ENCODE data around the gene RPL15.
"Not testable (repeated sequence)": the region's sequence is repeated elsewhere in the genome, so short reads cannot be mapped to it uniquely, and the experiment has no call there.

The RPL15 gene

DNA sequence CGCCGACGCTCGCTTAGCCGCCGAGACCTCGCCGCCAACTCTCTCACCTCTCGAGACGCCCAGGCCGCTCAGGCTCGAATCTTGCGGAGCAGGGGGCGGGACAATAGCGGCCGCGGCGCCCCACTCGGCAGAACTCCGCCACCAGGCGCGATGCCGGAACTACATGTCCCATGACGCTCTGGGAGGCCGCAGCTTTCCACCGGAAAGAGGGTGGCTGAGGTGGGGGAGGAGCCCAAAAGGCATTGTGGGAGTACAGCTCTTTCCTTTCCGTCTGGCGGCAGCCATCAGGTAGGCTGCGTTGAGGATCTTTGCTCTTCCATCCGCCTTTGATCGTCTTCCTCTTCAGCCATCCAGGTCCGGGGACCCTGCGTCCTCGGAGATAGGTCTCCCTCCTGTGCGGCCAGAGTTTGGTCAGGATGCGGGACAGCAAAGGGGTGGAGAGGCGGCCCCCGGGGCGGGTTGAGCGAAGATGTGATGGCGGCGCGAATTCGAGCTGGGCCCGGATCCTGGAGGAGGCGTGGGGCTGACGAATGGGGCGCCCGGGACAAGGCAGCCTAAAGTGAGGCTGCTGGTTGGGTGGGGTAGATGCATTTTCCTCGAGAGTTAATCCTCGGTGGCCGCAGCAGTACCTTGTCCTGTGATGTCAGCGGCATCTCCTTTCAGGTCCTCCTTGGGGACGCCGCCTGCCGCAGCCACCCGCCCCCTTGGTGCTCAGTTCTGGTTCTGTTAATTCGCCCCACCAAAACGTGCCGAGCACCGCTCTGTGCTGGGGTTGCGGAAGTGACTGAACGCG is at the start of gene RPL15, which contains the start of gene NKIRAS1:
TSS of gene RPL15 (plus strand) at position 247 of the 793 bp plus-strand sequence. CDS start 728 bp downstream, outside the sequence.
TSS of gene NKIRAS1 (minus strand) at position 105 of the 793 bp plus-strand sequence. CDS start 6,086 bp downstream, outside the sequence.
- ATAC-seq (replicated peaks; ENCODE audit: extremely low read depth, poor library complexity, severe bottlenecking) (peak; percentile 94), DNase-seq (ENCODE audit: low spot score in 2 of 2) (peak; percentile 92 to 96)
- H3K9me3 Mint-ChIP-seq, result no peaks in the 10 kb centered on the region
- no peaks in the 10 kb centered on the region for H3K27me3 Mint-ChIP-seq
- peaks cover 44% of the 10 kb centered on the region for H3K4me1 Mint-ChIP-seq
- H3K36me3 Mint-ChIP-seq (ENCODE audit: insufficient read depth), result peaks cover 49% of the 10 kb centered on the region
- peak within 1 kb of the TSS; percentile 98 for H3K4me3 Mint-ChIP-seq
- H3K27ac Mint-ChIP-seq (ENCODE audit: low read depth), result peak within 1 kb of the TSS; percentile 96

- DNase-seq (ENCODE audit: low spot score in 2 of 2), result no peak
- H3K4me3 Mint-ChIP-seq, result no peak overlapping the region
- H3K27ac Mint-ChIP-seq (ENCODE audit: low read depth), result peak overlapping the region; percentile 10
- H3K27me3 Mint-ChIP-seq, result no peaks in the 10 kb centered on the region
- H3K4me1 Mint-ChIP-seq, result peaks cover 34% of the 10 kb centered on the region
- H3K36me3 Mint-ChIP-seq (ENCODE audit: insufficient read depth), result peaks cover 3% of the 10 kb centered on the region
- no peak for ATAC-seq (replicated peaks; ENCODE audit: extremely low read depth, poor library complexity, severe bottlenecking)
- H3K9me3 Mint-ChIP-seq, result no peaks in the 10 kb centered on the region
Observed at GRCh38 chr3:23867400-23867799, 49.5 kb upstream of the RPL15 start.

- H3K4me1 Mint-ChIP-seq, result peaks cover 31% of the 10 kb centered on the region
- H3K27me3 Mint-ChIP-seq, result no peaks in the 10 kb centered on the region
- H3K36me3 Mint-ChIP-seq (ENCODE audit: insufficient read depth), result peaks cover 3% of the 10 kb centered on the region
- DNase-seq (ENCODE audit: low spot score in 2 of 2) (no peak), ATAC-seq (replicated peaks; ENCODE audit: extremely low read depth, poor library complexity, severe bottlenecking) (no peak)
- no peak overlapping the region for H3K27ac Mint-ChIP-seq (ENCODE audit: low read depth)
- no peaks in the 10 kb centered on the region for H3K9me3 Mint-ChIP-seq
- no peak overlapping the region for H3K4me3 Mint-ChIP-seq
Observed at GRCh38 chr3:23867838-23868237, 49.1 kb upstream of the RPL15 start.

DNA sequence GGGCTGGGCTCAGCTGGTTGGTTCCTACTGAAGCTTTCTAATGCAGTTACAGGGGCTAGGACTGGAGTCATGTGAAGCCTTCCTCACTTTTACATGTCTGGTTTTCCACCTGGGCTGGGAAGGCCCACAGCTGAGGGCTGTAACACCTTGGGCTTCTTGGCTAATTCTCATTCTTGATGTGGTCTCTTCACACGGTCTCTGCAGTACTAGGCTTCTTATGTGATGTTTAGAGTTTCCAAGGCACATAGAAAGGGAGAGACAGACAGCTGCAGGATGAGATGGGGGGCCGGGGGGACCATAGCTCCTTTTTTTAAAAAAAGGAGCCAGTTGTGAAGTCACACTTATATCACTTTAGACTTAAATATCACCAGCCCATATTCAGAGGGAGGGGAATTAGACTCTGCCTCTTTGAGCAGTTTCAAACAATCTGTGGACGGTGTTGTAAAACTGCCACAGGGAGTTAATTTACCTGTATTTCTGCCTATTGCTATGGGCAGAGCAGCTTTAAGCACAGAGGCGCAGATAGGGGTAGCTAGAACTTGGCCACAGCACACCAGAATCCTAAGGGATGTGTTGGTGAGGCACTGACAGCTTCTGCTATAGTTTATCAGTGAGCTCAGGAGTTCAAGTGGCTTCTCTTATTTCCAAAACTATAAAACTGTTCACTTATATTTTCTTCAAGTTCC is 46.8 kb upstream of the RPL15 start:
- DNase-seq (ENCODE audit: low spot score in 2 of 2), result no peak
- Mint-ChIP-seq H3K4me3 (no peak overlapping the region), H3K27me3 (no peaks in the 10 kb centered on the region), H3K4me1 (peaks cover 16% of the 10 kb centered on the region), H3K27ac (ENCODE audit: low read depth) (no peak overlapping the region), H3K36me3 (ENCODE audit: insufficient read depth) (no peaks in the 10 kb centered on the region), H3K9me3 (no peaks in the 10 kb centered on the region)
- ATAC-seq (replicated peaks; ENCODE audit: extremely low read depth, poor library complexity, severe bottlenecking), result no peak

DNA sequence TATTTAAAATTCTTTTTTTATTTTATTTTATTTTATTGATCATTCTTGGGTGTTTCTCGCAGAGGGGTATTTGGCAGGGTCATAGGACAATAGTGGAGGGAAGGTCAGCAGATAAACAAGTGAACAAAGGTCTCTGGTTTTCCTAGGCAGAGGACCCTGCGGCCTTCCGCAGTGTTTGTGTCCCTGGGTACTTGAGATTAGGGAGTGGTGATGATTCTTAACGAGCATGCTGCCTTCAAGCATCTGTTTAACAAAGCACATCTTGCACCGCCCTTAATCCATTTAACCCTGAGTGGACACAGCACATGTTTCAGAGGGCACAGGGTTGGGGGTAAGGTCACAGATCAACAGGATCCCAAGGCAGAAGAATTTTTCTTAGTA is 46.3 kb upstream of the RPL15 start:
- H3K9me3 Mint-ChIP-seq; H3K27ac Mint-ChIP-seq (ENCODE audit: low read depth); H3K36me3 Mint-ChIP-seq (ENCODE audit: insufficient read depth); H3K4me3 Mint-ChIP-seq; DNase-seq (ENCODE audit: low spot score in 2 of 2); ATAC-seq (replicated peaks; ENCODE audit: extremely low read depth, poor library complexity, severe bottlenecking); H3K27me3 Mint-ChIP-seq: not testable (repeated sequence)
- peaks cover 14% of the 10 kb centered on the region for H3K4me1 Mint-ChIP-seq

- peaks cover 14% of the 10 kb centered on the region for H3K4me1 Mint-ChIP-seq
- H3K27me3 Mint-ChIP-seq; H3K4me3 Mint-ChIP-seq; H3K27ac Mint-ChIP-seq (ENCODE audit: low read depth); H3K9me3 Mint-ChIP-seq; ATAC-seq (replicated peaks; ENCODE audit: extremely low read depth, poor library complexity, severe bottlenecking); H3K36me3 Mint-ChIP-seq (ENCODE audit: insufficient read depth); DNase-seq (ENCODE audit: low spot score in 2 of 2): not testable (repeated sequence)
Observed at GRCh38 chr3:23871361-23871760, 45.6 kb upstream of the RPL15 start.

DNA sequence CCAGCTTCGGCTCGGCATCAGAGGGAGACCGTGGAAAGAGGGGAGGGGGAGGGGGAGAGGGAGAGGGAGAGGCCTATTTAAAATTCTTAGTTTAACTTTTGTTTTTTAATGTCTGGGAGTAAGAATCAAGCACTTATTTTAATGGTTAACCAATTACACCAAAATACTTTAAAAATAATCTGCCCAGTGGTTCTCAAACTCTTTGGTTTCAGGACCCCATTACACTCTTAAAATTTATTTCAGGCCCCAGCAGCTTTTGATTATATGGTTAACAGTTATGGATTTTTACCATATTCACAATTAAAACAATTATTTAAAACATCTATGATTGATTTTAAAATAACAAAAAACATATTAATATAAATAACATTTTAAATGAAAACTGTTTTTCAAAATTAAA is 44.6 kb upstream of the RPL15 start:
- Mint-ChIP-seq H3K4me1 (peaks cover 17% of the 10 kb centered on the region), H3K27me3 (no peaks in the 10 kb centered on the region), H3K36me3 (ENCODE audit: insufficient read depth) (peaks cover under 1% of the 10 kb centered on the region), H3K27ac (ENCODE audit: low read depth) (no peak overlapping the region), H3K4me3 (no peak overlapping the region), H3K9me3 (no peaks in the 10 kb centered on the region)
- ATAC-seq (replicated peaks; ENCODE audit: extremely low read depth, poor library complexity, severe bottlenecking), result no peak
- no peak for DNase-seq (ENCODE audit: low spot score in 2 of 2)

DNA sequence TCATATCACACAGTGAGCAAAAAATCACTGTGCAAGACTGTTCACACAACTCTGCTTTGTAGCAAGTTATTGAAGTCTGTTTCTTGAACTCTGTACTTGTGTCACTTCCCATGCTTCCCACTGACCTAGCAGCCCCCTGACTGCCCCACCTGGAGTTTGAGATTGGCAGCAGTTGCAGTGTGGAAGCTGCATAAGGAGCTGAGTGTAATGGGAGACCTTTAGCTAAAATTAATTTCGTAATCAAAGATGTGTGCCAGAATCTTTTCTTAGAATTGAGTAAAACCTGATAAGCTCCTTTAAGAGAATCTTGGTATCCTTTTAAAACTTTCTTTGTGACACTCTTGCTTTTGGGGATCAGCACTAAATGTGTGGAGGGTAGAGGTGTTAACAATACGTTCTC is 43.0 kb upstream of the RPL15 start:
- no peak overlapping the region for H3K4me3 Mint-ChIP-seq
- peaks cover 2% of the 10 kb centered on the region for H3K36me3 Mint-ChIP-seq (ENCODE audit: insufficient read depth)
- H3K4me1 Mint-ChIP-seq, result peaks cover 23% of the 10 kb centered on the region
- no peak for ATAC-seq (replicated peaks; ENCODE audit: extremely low read depth, poor library complexity, severe bottlenecking)
- no peak for DNase-seq (ENCODE audit: low spot score in 2 of 2)
- no peak overlapping the region for H3K27ac Mint-ChIP-seq (ENCODE audit: low read depth)
- no peaks in the 10 kb centered on the region for H3K9me3 Mint-ChIP-seq
- no peaks in the 10 kb centered on the region for H3K27me3 Mint-ChIP-seq

GRCh38 chr3:23874359-23875112 is 42.4 kb upstream of the RPL15 start:
- no peaks in the 10 kb centered on the region for H3K9me3 Mint-ChIP-seq
- H3K4me1 Mint-ChIP-seq, result peaks cover 23% of the 10 kb centered on the region
- H3K27me3 Mint-ChIP-seq, result no peaks in the 10 kb centered on the region
- H3K4me3 Mint-ChIP-seq, result no peak overlapping the region
- ATAC-seq (replicated peaks; ENCODE audit: extremely low read depth, poor library complexity, severe bottlenecking) (no peak), DNase-seq (ENCODE audit: low spot score in 2 of 2) (no peak)
- peaks cover 2% of the 10 kb centered on the region for H3K36me3 Mint-ChIP-seq (ENCODE audit: insufficient read depth)
- no peak overlapping the region for H3K27ac Mint-ChIP-seq (ENCODE audit: low read depth)

- Mint-ChIP-seq H3K4me3 (no peak overlapping the region), H3K27me3 (no peaks in the 10 kb centered on the region), H3K4me1 (peaks cover 23% of the 10 kb centered on the region), H3K27ac (ENCODE audit: low read depth) (no peak overlapping the region), H3K36me3 (ENCODE audit: insufficient read depth) (peaks cover 2% of the 10 kb centered on the region), H3K9me3 (no peaks in the 10 kb centered on the region)
- no peak for ATAC-seq (replicated peaks; ENCODE audit: extremely low read depth, poor library complexity, severe bottlenecking)
- no peak for DNase-seq (ENCODE audit: low spot score in 2 of 2)
Observed at GRCh38 chr3:23875113-23875725, 41.7 kb upstream of the RPL15 start.

GRCh38 chr3:23876923-23877322 is 40.0 kb upstream of the RPL15 start:
- Mint-ChIP-seq H3K9me3 (no peaks in the 10 kb centered on the region), H3K36me3 (ENCODE audit: insufficient read depth) (peaks cover 2% of the 10 kb centered on the region), H3K4me3 (no peak overlapping the region), H3K27me3 (no peaks in the 10 kb centered on the region), H3K4me1 (peaks cover 23% of the 10 kb centered on the region), H3K27ac (ENCODE audit: low read depth) (no peak overlapping the region)
- ATAC-seq (replicated peaks; ENCODE audit: extremely low read depth, poor library complexity, severe bottlenecking) (no peak), DNase-seq (ENCODE audit: low spot score in 2 of 2) (no peak)

GRCh38 chr3:23877329-23877980 is 39.5 kb upstream of the RPL15 start:
- H3K27ac Mint-ChIP-seq (ENCODE audit: low read depth), result no peak overlapping the region
- H3K27me3 Mint-ChIP-seq, result no peaks in the 10 kb centered on the region
- no peaks in the 10 kb centered on the region for H3K9me3 Mint-ChIP-seq
- no peak for ATAC-seq (replicated peaks; ENCODE audit: extremely low read depth, poor library complexity, severe bottlenecking)
- peaks cover 2% of the 10 kb centered on the region for H3K36me3 Mint-ChIP-seq (ENCODE audit: insufficient read depth)
- no peak overlapping the region for H3K4me3 Mint-ChIP-seq
- no peak for DNase-seq (ENCODE audit: low spot score in 2 of 2)
- peaks cover 23% of the 10 kb centered on the region for H3K4me1 Mint-ChIP-seq
